Endothelial cell of umbilical vein (primary cell): ENCODE data around the gene MS4A8. TPM values are rescaled to one million over a fixed set of nuclear protein-coding genes. Genes with fewer than 3 reads are reported as not detected.

Experiments
- BruUV-seq: library from RNA; stranded (reverse); fragments of 400-500 nt; replicated peaks from 2 replicates; lab custom pipeline; 2021; lab: Mats Ljungman, UMichigan
- CTCF ChIA-PET: fragments of 300-600, 350-600 bp; sonication (Branson Sonifier 250); formaldehyde crosslinking; loops from one replicate; lab custom pipeline; 2021; ENCODE audit warnings: antibody characterized with exemption, inconsistent platforms; lab: Charles Lee
- POLR2A ChIA-PET: fragments of 300-600, 350-600 bp; sonication (Branson Sonifier 250); formaldehyde crosslinking; loops from one replicate; lab custom pipeline; 2021; ENCODE audit warnings: antibody characterized with exemption, inconsistent platforms; lab: Charles Lee
- DNase-seq: peaks from one replicate; pipeline ENCODE4 v3.0.0-alpha.2; 2011; ENCODE audit warnings: low read depth, low spot score
- FAIRE-seq: peaks from 2 replicates; lab custom pipeline; 2011; peaks lifted over from hg19 to GRCh38; lab: Jason Lieb, UNC
- H2AFZ ChIP-seq: 2 replicates; pipeline ENCODE4 v1.6.0; 2012; ENCODE audit warnings: low read depth, low read length, control low read depth, inconsistent platforms
- H3K27ac ChIP-seq: 2 replicates; pipeline ENCODE4 v1.5.1; 2011; ENCODE audit warnings: low read depth, mild to moderate bottlenecking, control low read depth, low read length, moderate library complexity; ENCODE audit not compliant: insufficient read depth
- H3K27me3 ChIP-seq, 2 experiments: 2 replicates each; pipeline versions ENCODE4 v1.6.0 to v1.6.1; 2011; ENCODE audit warnings: low read length in 2 of 2, mixed read lengths in 1 of 2; ENCODE audit not compliant: control insufficient read depth in 2 of 2, insufficient read depth in 2 of 2
- H3K36me3 ChIP-seq, 2 experiments: 2 replicates in 1 of 2; 3 replicates in 1 of 2; pipeline ENCODE4 v1.5.1; 2011; ENCODE audit warnings: low read length in 2 of 2, mild to moderate bottlenecking in 1 of 2, moderate library complexity in 1 of 2; ENCODE audit not compliant: control insufficient read depth in 2 of 2, insufficient read depth in 2 of 2; ENCODE audit errors: extremely low read depth in 1 of 2
- H3K4me1 ChIP-seq: 3 replicates; pipeline ENCODE4 v1.5.1; 2011; ENCODE audit warnings: mild to moderate bottlenecking, low read length; ENCODE audit not compliant: control insufficient read depth, insufficient read depth; ENCODE audit errors: extremely low read depth
- H3K4me2 ChIP-seq: 2 replicates; pipeline ENCODE4 v1.6.1; 2011; ENCODE audit warnings: low read length, control low read depth, mixed read lengths; ENCODE audit not compliant: insufficient read depth
- H3K4me3 ChIP-seq, 3 experiments: fragments of 200-600 bp in 1 of 3; sonication (generic), shearing (Covaris generic) in 1 of 3; replicated peaks in 1 of 3; 2 replicates each; pipeline ENCODE4 v1.5.1; 2011 to 2016; ENCODE audit warnings: control low read depth in 3 of 3, low read length in 3 of 3, mild to moderate bottlenecking in 2 of 3, inconsistent platforms in 1 of 3, low read depth in 1 of 3, moderate library complexity in 1 of 3; ENCODE audit not compliant: insufficient read depth in 1 of 3
- H3K79me2 ChIP-seq: 2 replicates; pipeline ENCODE4 v1.6.0; 2012; ENCODE audit warnings: low read length, inconsistent platforms; ENCODE audit not compliant: control insufficient read depth, insufficient read depth
- H3K9ac ChIP-seq: replicated peaks from 2 replicates; pipeline ENCODE3; 2011; ENCODE audit warnings: low read length, control low read depth; ENCODE audit not compliant: insufficient read depth; ENCODE audit errors: extremely low read depth
- H3K9me1 ChIP-seq: replicated peaks from 3 replicates; pipeline ENCODE4 v1.6.0; 2011; ENCODE audit warnings: mild to moderate bottlenecking, low read length; ENCODE audit not compliant: control insufficient read depth, insufficient read depth; ENCODE audit errors: extremely low read depth
- H3K9me3 ChIP-seq: replicated peaks from 2 replicates; pipeline ENCODE4 v1.5.1; 2012; ENCODE audit warnings: low read length, inconsistent platforms; ENCODE audit not compliant: control insufficient read depth, insufficient read depth
- H4K20me1 ChIP-seq: replicated peaks from 2 replicates; pipeline ENCODE3; 2011; ENCODE audit warnings: mild to moderate bottlenecking, low read length; ENCODE audit not compliant: control insufficient read depth, insufficient read depth; ENCODE audit errors: extremely low read depth
- CTCF ChIP-seq, 2 donors: IDR thresholded peaks; 1 replicate in 1 of 2; 2 replicates in 1 of 2; pipeline ENCODE4 v1.5.1; 2011; ENCODE audit warnings: low read length in 2 of 2, mild to moderate bottlenecking in 2 of 2, moderate library complexity in 2 of 2, control low read depth in 1 of 2, inconsistent platforms in 1 of 2, low read depth in 1 of 2; ENCODE audit not compliant: insufficient read depth in 1 of 2; ENCODE audit errors: extremely low read depth in 1 of 2
- FOS ChIP-seq: IDR thresholded peaks from 2 replicates; pipeline ENCODE4 v1.6.1; 2011; ENCODE audit warnings: mild to moderate bottlenecking, low read length, moderate library complexity, borderline replicate concordance; ENCODE audit not compliant: insufficient read depth
- GATA2 ChIP-seq: IDR thresholded peaks from 2 replicates; pipeline ENCODE4 v1.7.0; 2011; ENCODE audit warnings: low read depth, mild to moderate bottlenecking, moderate library complexity, mixed read lengths, low read length; ENCODE audit not compliant: insufficient read length, insufficient read depth
- JUN ChIP-seq: IDR thresholded peaks from 2 replicates; pipeline ENCODE4 v1.6.1; 2011; ENCODE audit warnings: borderline replicate concordance, low read depth; ENCODE audit not compliant: insufficient read length, insufficient read depth
- MAX ChIP-seq: IDR thresholded peaks from 2 replicates; pipeline ENCODE4 v1.6.1; 2011; ENCODE audit not compliant: insufficient read depth, insufficient read length
- POLR2A ChIP-seq: IDR thresholded peaks from 2 replicates; pipeline ENCODE4 v1.6.1; 2012; ENCODE audit warnings: low read depth, mild to moderate bottlenecking, control low read depth, low read length
- POLR2AphosphoS5 ChIP-seq: IDR thresholded peaks from 2 replicates; pipeline ENCODE4 v1.6.1; 2012; ENCODE audit warnings: low read depth, mild to moderate bottlenecking, control low read depth, low read length, moderate library complexity; ENCODE audit not compliant: insufficient read depth
- dilution Hi-C: fragments of 300-500 bp; cut with MboI; formaldehyde crosslinking; loops from one replicate; pipeline ENCODE4 v1.15.0; 2019; ENCODE audit warnings: low sequenced_read_pairs; ENCODE audit not compliant: extremely low pct_ligation_motif_present
- intact Hi-C: fragments of 100-400 bp; cut with micrococcal nuclease; formaldehyde crosslinking; loops from one replicate; pipeline ENCODE4 v1.10.0; 2022
- polyA plus RNA-seq, 4 experiments: library from polyadenylated mRNA; depleted of rRNA in 3 of 4; stranded (reverse) in 3 of 4; unstranded in 1 of 4; fragments of >200 nt; gene quantifications; 2 replicates each; pipeline versions ENCODE4 v1.2.1 to v1.2.3, GENCODE V29; 2011 to 2012; ENCODE audit warnings: missing spikeins in 1 of 4
- total RNA-seq: library from RNA; stranded (reverse); gene quantifications from 2 replicates; pipeline ENCODE4 v1.2.3, GENCODE V29; 2021

The MS4A8 gene
- total and polyA plus RNA-seq, 2 donors (not counting 3 experiments of a cell fraction or from before 2014, with no cell fraction given): not detected

GRCh38 chr11:60744114-60744513 lies 44.7 kb downstream of the MS4A8 start:
- Histone ChIP-seq H4K20me1 (no peaks in the 10 kb centered on the region), H3K9me1 (no peaks in the 10 kb centered on the region), H3K9me3 (no peaks in the 10 kb centered on the region), H3K4me2 (no peak overlapping the region), H3K4me1 (no peaks in the 10 kb centered on the region), H3K36me3 (no peaks in the 10 kb centered on the region), H3K27me3 (peaks cover 0 to 5% of the 10 kb centered on the region in 2 experiments), H3K4me3 (no peak overlapping the region), H3K27ac (no peak overlapping the region), H3K79me2 (no peaks in the 10 kb centered on the region), H3K9ac (no peak overlapping the region), H2AFZ (no peak overlapping the region)
- intact Hi-C loops (no loop called here), dilution Hi-C loops (no loop called here)
- FAIRE-seq (no peak), DNase-seq (no peak)
- POLR2A ChIA-PET: no interaction called here
- CTCF ChIA-PET: no interaction called here
- BruUV-seq: no TSS peak
- TF ChIP-seq GATA2: no peak
- no peak for TF ChIP-seq JUN
- TF ChIP-seq CTCF (IDR thresholded peaks at IDR 0.05; ENCODE audit: extremely low read depth in 1 of 2, insufficient read depth in 1 of 2, low read depth in 1 of 2, low read length in 2 of 2): no peak
- TF ChIP-seq FOS: no peak
- TF ChIP-seq POLR2A: no peak
- no peak for TF ChIP-seq POLR2AphosphoS5

GRCh38 chr11:60747359-60747873 lies 48.0 kb downstream of the MS4A8 start:
- TF ChIP-seq FOS (no peak), MAX (peak; percentile 16)
- DNase-seq: no peak
- H3K79me2 ChIP-seq: no peaks in the 10 kb centered on the region
- H3K4me3 ChIP-seq: no peak overlapping the region
- no peaks in the 10 kb centered on the region for H3K36me3 ChIP-seq
- intact Hi-C loops: no loop called here
- H4K20me1 ChIP-seq: no peaks in the 10 kb centered on the region
- peaks cover 0 to 5% of the 10 kb centered on the region in 2 experiments for H3K27me3 ChIP-seq
- no peak for FAIRE-seq
- H3K4me2 ChIP-seq: no peak overlapping the region
- ChIA-PET CTCF (no interaction called here), POLR2A (no interaction called here)
- no peak overlapping the region for H3K9ac ChIP-seq
- BruUV-seq: no TSS peak
- no peak overlapping the region for H3K27ac ChIP-seq
- H3K9me1 ChIP-seq: no peaks in the 10 kb centered on the region
- no peaks in the 10 kb centered on the region for H3K9me3 ChIP-seq
- dilution Hi-C loops: no loop called here
- no peak overlapping the region for H2AFZ ChIP-seq
- H3K4me1 ChIP-seq: no peaks in the 10 kb centered on the region
